H1 (cell line): Measurements from ENCODE around the gene ATP8B2. TPM values are rescaled to one million over a fixed set of nuclear protein-coding genes. Genes with fewer than 3 reads are reported as not detected.
"Not testable (repeated sequence)": the region's sequence is repeated elsewhere in the genome, so short reads cannot be mapped to it uniquely, and the experiment has no call there.

ENCODE experiments used
- CTCF ChIA-PET: fragments of 300-600 bp; sonication (Branson Sonifier 250); formaldehyde crosslinking; loops from one replicate; lab custom pipeline; 2021; ENCODE audit not compliant: partially characterized antibody; lab: Charles Lee
- POLR2A ChIA-PET: fragments of 300-600 bp; sonication (Branson Sonifier 250); formaldehyde crosslinking; loops from one replicate; lab custom pipeline; 2021; ENCODE audit warnings: inconsistent platforms; ENCODE audit not compliant: partially characterized antibody; lab: Charles Lee
- DNase-seq, 2 experiments: peaks; one replicate each; pipeline versions ENCODE4 v3.0.0 to v3.0.0-alpha.2; 2010 to 2022; ENCODE audit warnings: low spot score in 2 of 2, low read depth in 1 of 2, mixed read lengths in 1 of 2
- FAIRE-seq: peaks from 2 replicates; lab custom pipeline; 2011; peaks lifted over from hg19 to GRCh38; lab: Jason Lieb, UNC
- H2AFZ ChIP-seq: 2 replicates; pipeline ENCODE4 v1.8.1; 2012; ENCODE audit warnings: low read length, inconsistent platforms
- H2AK5ac ChIP-seq: 2 replicates; pipeline ENCODE4 v1.6.1; 2013; ENCODE audit warnings: low read depth, low read length
- H2BK120ac ChIP-seq: replicated peaks from 2 replicates; pipeline ENCODE3; 2013; ENCODE audit warnings: low read depth, low read length, inconsistent platforms
- H2BK12ac ChIP-seq: 2 replicates; pipeline ENCODE4 v1.6.1; 2013; ENCODE audit warnings: low read depth, low read length
- H2BK15ac ChIP-seq: 2 replicates; pipeline ENCODE4 v1.6.1; 2013; ENCODE audit warnings: low read length
- H2BK20ac ChIP-seq: 2 replicates; pipeline ENCODE4 v1.6.1; 2013; ENCODE audit warnings: low read length
- H2BK5ac ChIP-seq: 2 replicates; pipeline ENCODE4 v1.6.1; 2013; ENCODE audit warnings: low read depth, low read length
- H3K14ac ChIP-seq: 2 replicates; pipeline ENCODE4 v1.6.1; 2013; ENCODE audit warnings: inconsistent platforms; ENCODE audit not compliant: insufficient read length
- H3K18ac ChIP-seq: 2 replicates; pipeline ENCODE4 v1.6.1; 2013; ENCODE audit warnings: low read length; ENCODE audit errors: extremely low read depth
- H3K23ac ChIP-seq: 2 replicates; pipeline ENCODE4 v1.6.1; 2013; ENCODE audit warnings: inconsistent platforms; ENCODE audit not compliant: insufficient read length
- H3K23me2 ChIP-seq: 2 replicates; pipeline ENCODE4 v1.6.1; 2013; ENCODE audit warnings: low read depth, low read length
- H3K27ac ChIP-seq: 2 replicates; pipeline ENCODE4 v1.6.1; 2011; ENCODE audit warnings: low read depth, low read length, inconsistent platforms
- H3K27me3 ChIP-seq, 4 experiments: replicated peaks in 1 of 4; 1 replicate in 1 of 4; 2 replicates in 3 of 4; pipeline versions ENCODE4 v1.6.1 to v1.8.1; 2011 to 2013; ENCODE audit warnings: low read length in 3 of 4, mild to moderate bottlenecking in 3 of 4, inconsistent platforms in 2 of 4, mixed read lengths in 2 of 4, moderate library complexity in 1 of 4; ENCODE audit not compliant: control insufficient read depth in 3 of 4, insufficient read depth in 3 of 4; ENCODE audit errors: extremely low read depth in 1 of 4
- H3K36me3 ChIP-seq, 4 experiments: 2 replicates each; pipeline versions ENCODE4 v1.6.1 to v1.8.1; 2011 to 2013; ENCODE audit warnings: mild to moderate bottlenecking in 4 of 4, low read length in 3 of 4, moderate library complexity in 2 of 4, control low read depth in 1 of 4, inconsistent platforms in 1 of 4; ENCODE audit not compliant: insufficient read depth in 4 of 4, control insufficient read depth in 2 of 4
- H3K4ac ChIP-seq: replicated peaks from 2 replicates; pipeline ENCODE3; 2013; ENCODE audit warnings: low read length, low read depth, mixed read lengths, inconsistent platforms; ENCODE audit not compliant: insufficient read length
- H3K4me1 ChIP-seq, 4 experiments: replicated peaks in 1 of 4; 1 replicate in 1 of 4; 2 replicates in 3 of 4; pipeline versions ENCODE4 v1.6.1 to v1.8.1; 2011 to 2013; ENCODE audit warnings: low read length in 3 of 4, inconsistent platforms in 2 of 4, mixed read lengths in 1 of 4; ENCODE audit not compliant: insufficient read depth in 4 of 4, control insufficient read depth in 3 of 4
- H3K4me2 ChIP-seq, 2 experiments: 2 replicates each; pipeline versions ENCODE4 v1.6.1 to v1.8.1; 2011 to 2013; ENCODE audit warnings: low read depth in 2 of 2, low read length in 2 of 2, control low read depth in 1 of 2, inconsistent platforms in 1 of 2, mild to moderate bottlenecking in 1 of 2; ENCODE audit not compliant: insufficient read depth in 1 of 2
- H3K4me3 ChIP-seq, 4 experiments: fragments of 200-600, 300-600 bp in 1 of 4; sonication (generic), shearing (Covaris generic), sonication (Bioruptor Twin) in 1 of 4; 2 replicates each; pipeline versions ENCODE4 v1.5.1 to v1.8.1; 2011 to 2016; ENCODE audit warnings: low read length in 4 of 4, low read depth in 3 of 4, control low read depth in 2 of 4, inconsistent platforms in 2 of 4, mild to moderate bottlenecking in 2 of 4, mixed read lengths in 1 of 4, moderate library complexity in 1 of 4; ENCODE audit not compliant: insufficient read depth in 2 of 4; ENCODE audit errors: extremely low read depth in 1 of 4
- H3K56ac ChIP-seq: replicated peaks from 2 replicates; pipeline ENCODE3; 2013; ENCODE audit warnings: low read depth, mild to moderate bottlenecking, mixed read lengths, low read length, inconsistent platforms; ENCODE audit not compliant: insufficient read length
- H3K79me1 ChIP-seq: 2 replicates; pipeline ENCODE4 v1.6.1; 2013; ENCODE audit warnings: low read depth, low read length, control low read depth
- H3K79me2 ChIP-seq, 2 experiments: 2 replicates each; pipeline versions ENCODE4 v1.6.1 to v1.8.1; 2012 to 2013; ENCODE audit warnings: low read length in 2 of 2, mild to moderate bottlenecking in 2 of 2, inconsistent platforms in 1 of 2; ENCODE audit not compliant: insufficient read depth in 2 of 2, control insufficient read depth in 1 of 2
- H3K9ac ChIP-seq, 4 experiments: replicated peaks in 1 of 4; 1 replicate in 1 of 4; 2 replicates in 3 of 4; pipeline versions ENCODE4 v1.6.1 to v1.8.1; 2011 to 2013; ENCODE audit warnings: low read depth in 3 of 4, low read length in 3 of 4, control low read depth in 2 of 4, mild to moderate bottlenecking in 2 of 4, moderate library complexity in 2 of 4, inconsistent platforms in 1 of 4; ENCODE audit errors: extremely low read depth in 1 of 4
- H3K9me3 ChIP-seq, 2 experiments: 2 replicates each; pipeline versions ENCODE4 v1.6.1 to v1.8.1; 2012 to 2013; ENCODE audit warnings: mild to moderate bottlenecking in 2 of 2, moderate library complexity in 2 of 2, control low read depth in 1 of 2, inconsistent platforms in 1 of 2, low read depth in 1 of 2, low read length in 1 of 2, mixed read lengths in 1 of 2; ENCODE audit not compliant: insufficient read depth in 2 of 2
- H4K20me1 ChIP-seq, 2 experiments: replicated peaks in 1 of 2; 2 replicates each; pipeline versions ENCODE3 to v1.8.1; 2011 to 2013; ENCODE audit warnings: inconsistent platforms in 2 of 2, low read length in 2 of 2, mild to moderate bottlenecking in 1 of 2; ENCODE audit not compliant: insufficient read depth in 2 of 2, control insufficient read depth in 1 of 2
- H4K5ac ChIP-seq: 2 replicates; pipeline ENCODE4 v1.6.1; 2013; ENCODE audit warnings: low read length, low read depth, mixed read lengths, inconsistent platforms; ENCODE audit not compliant: insufficient read length
- H4K8ac ChIP-seq: 2 replicates; pipeline ENCODE4 v1.8.0; 2013; ENCODE audit warnings: mild to moderate bottlenecking, moderate library complexity, low read length, inconsistent platforms; ENCODE audit not compliant: insufficient read depth; ENCODE audit errors: extremely low read depth
- H4K91ac ChIP-seq: replicated peaks from 2 replicates; pipeline ENCODE3; 2013; ENCODE audit warnings: low read length, mixed read lengths, inconsistent platforms; ENCODE audit not compliant: insufficient read length
- WGBS, 2 experiments: shearing (Covaris generic) in 1 of 2; methylation state at CpG; one replicate each; pipeline versions ENCODE4 v1.1.6 to v1.1.7; 2013 to 2015; ENCODE audit warnings: low lambda C conversion rate in 2 of 2, mixed read lengths in 2 of 2, inconsistent platforms in 1 of 2, low coverage in 1 of 2, missing lambda C conversion rate in 1 of 2; ENCODE audit not compliant: insufficient replicate concordance in 2 of 2, insufficient coverage in 1 of 2, insufficient read length in 1 of 2; ENCODE audit errors: extremely low coverage in 1 of 2, missing lambda C conversion rate in 1 of 2; 5-methylcytosine and 5-hydroxymethylcytosine counted together
- polyA plus RNA-seq, 7 experiments: library from polyadenylated mRNA; depleted of rRNA in 3 of 7; stranded (reverse) in 5 of 7; unstranded in 2 of 7; fragments of >200 nt in 5 of 7; fragments of 200-250 nt in 2 of 7; gene quantifications; 1 replicate in 5 of 7; 2 replicates in 1 of 7; 4 replicates in 1 of 7; pipeline versions ENCODE4 v1.2.1 to v1.2.3, GENCODE V29; 2011 to 2013; ENCODE audit warnings: missing spikeins in 2 of 7, mixed read lengths in 2 of 7
- total RNA-seq: library from RNA; stranded (reverse); fragmentation: NEBNext Ultra II Directional; extraction: Animal tissue kit (Norgen Biotek cat#: 25700); gene quantifications from 2 replicates; pipeline ENCODE4 v1.2.1, GENCODE V29; 2021

Gene ATP8B2
- total and polyA plus RNA-seq, 2 of the 8 experiments (the other 6 are each of a cell fraction or from before 2014, with no cell fraction given) = 61.4 to 70.1 TPM

- H3K4me3 ChIP-seq, H3K56ac ChIP-seq, CTCF ChIA-PET, H2BK20ac ChIP-seq, H4K8ac ChIP-seq, H4K91ac ChIP-seq, POLR2A ChIA-PET, H3K9ac ChIP-seq, H4K5ac ChIP-seq, H3K18ac ChIP-seq, H3K23ac ChIP-seq, H3K4ac ChIP-seq, H3K9me3 ChIP-seq, H3K4me2 ChIP-seq, H2AFZ ChIP-seq, H2BK12ac ChIP-seq, H3K4me1 ChIP-seq, H3K27ac ChIP-seq, H3K79me1 ChIP-seq, FAIRE-seq, DNase-seq, H3K14ac ChIP-seq, H3K79me2 ChIP-seq, H2BK120ac ChIP-seq, H4K20me1 ChIP-seq, H3K36me3 ChIP-seq, H2BK5ac ChIP-seq, H2BK15ac ChIP-seq, H2AK5ac ChIP-seq, H3K27me3 ChIP-seq, H3K23me2 ChIP-seq: not testable (repeated sequence)
- 94% methylated on average over 7 of the region's 30 CpGs; no CpG with 5 or more reads in 1 of the 2 experiments for WGBS, 2 experiments
Measured at GRCh38 chr1:154287591-154287990, 37.7 kb upstream of the ATP8B2 start.
